GM21360 (cell line): Measurements from ENCODE around the gene ACOT4.
"Not testable (repeated sequence)": the region's sequence is repeated elsewhere in the genome, so short reads cannot be mapped to it uniquely, and the experiment has no call there.

Source experiments
- ATAC-seq: cut with Tn5 transposase; IDR thresholded peaks from one replicate; pipeline ENCODE4 v1.9.1; 2021; ENCODE audit warnings: mild to moderate bottlenecking, moderate library complexity; ENCODE audit not compliant: unreplicated experiment

ACOT4 gene, protein sequence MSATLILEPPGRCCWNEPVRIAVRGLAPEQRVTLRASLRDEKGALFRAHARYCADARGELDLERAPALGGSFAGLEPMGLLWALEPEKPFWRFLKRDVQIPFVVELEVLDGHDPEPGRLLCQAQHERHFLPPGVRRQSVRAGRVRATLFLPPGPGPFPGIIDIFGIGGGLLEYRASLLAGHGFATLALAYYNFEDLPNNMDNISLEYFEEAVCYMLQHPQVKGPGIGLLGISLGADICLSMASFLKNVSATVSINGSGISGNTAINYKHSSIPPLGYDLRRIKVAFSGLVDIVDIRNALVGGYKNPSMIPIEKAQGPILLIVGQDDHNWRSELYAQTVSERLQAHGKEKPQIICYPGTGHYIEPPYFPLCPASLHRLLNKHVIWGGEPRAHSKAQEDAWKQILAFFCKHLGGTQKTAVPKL

DNA sequence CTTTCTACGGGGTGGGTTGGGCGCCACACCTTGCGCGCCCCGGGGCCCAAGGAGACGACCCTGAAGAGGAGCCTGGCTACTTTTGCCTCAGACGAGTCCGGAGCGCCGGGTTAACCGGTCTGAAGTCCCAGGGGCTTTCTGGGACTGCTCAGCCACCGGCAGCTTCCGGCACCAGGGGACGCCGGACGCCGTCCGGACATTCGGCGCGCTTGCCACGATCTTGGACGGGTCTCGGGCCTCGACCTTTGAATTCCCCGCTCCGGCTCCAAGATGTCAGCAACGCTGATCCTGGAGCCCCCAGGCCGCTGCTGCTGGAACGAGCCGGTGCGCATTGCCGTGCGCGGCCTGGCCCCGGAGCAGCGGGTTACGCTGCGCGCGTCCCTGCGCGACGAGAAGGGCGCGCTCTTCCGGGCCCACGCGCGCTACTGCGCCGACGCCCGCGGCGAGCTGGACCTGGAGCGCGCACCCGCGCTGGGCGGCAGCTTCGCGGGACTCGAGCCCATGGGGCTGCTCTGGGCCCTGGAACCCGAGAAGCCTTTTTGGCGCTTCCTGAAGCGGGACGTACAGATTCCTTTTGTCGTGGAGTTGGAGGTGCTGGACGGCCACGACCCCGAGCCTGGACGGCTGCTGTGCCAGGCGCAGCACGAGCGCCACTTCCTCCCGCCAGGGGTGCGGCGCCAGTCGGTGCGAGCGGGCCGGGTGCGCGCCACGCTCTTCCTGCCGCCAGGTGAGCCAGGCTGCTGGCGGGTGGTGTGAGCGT lies at the start of gene ACOT4:
TSS of gene ACOT4 (plus strand) at position 184 of the 760 bp plus-strand sequence. CDS start at position 271, 87 bp downstream.
- no peak for ATAC-seq

DNA sequence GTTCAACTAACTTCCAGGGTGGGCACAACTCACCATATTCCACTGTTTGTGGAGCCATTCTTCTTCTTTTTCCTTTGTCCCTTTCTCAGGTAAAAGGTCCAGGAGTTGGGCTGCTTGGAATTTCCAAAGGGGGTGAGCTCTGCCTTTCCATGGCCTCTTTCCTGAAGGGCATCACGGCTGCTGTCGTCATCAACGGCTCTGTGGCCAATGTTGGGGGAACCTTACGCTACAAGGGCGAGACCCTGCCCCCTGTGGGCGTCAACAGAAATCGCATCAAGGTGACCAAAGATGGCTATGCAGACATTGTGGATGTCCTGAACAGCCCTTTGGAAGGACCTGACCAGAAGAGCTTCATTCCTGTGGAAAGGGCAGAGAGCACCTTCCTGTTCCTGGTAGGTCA lies 48.7 kb upstream of the ACOT4 start:
- not testable (repeated sequence) for ATAC-seq

DNA sequence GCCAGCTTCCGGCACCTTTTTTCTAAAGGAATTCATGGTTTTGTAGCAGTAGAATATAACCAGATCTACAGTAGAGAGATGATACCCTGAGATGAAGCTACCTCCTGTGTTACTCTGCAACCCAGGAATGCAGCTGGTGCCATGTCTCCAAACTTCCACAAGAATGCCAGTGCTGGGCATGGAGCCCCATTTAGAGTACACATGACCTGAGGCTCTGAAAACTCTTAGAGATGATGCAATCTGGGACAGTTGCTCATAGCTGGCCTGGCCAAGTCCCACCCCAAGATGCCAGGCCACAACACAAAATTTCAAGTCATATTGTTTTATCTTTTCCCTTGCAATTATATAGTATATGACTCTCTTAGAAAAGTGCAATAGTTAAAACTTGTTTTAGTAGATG lies 46.3 kb upstream of the ACOT4 start:
- not testable (repeated sequence) for ATAC-seq

DNA sequence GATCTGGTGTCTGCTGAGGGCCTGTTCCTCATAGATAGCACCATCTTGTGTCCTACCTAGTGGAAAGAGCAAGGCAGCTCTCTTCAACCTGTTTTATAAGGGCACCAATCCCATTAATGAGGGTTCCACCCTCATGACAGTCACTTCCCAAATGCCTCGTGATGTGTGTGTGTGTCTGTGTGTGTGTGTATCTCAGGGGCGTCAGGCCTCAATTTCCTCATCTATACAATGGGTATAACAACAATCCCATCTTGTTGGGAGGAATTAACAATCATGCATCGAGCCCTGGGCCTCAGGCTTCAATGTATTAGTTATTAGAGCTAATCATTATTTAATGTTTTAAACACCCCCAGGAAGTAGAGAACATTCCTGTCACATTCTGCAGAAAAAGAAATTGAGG lies 42.6 kb upstream of the ACOT4 start:
- ATAC-seq, result not testable (repeated sequence)

DNA sequence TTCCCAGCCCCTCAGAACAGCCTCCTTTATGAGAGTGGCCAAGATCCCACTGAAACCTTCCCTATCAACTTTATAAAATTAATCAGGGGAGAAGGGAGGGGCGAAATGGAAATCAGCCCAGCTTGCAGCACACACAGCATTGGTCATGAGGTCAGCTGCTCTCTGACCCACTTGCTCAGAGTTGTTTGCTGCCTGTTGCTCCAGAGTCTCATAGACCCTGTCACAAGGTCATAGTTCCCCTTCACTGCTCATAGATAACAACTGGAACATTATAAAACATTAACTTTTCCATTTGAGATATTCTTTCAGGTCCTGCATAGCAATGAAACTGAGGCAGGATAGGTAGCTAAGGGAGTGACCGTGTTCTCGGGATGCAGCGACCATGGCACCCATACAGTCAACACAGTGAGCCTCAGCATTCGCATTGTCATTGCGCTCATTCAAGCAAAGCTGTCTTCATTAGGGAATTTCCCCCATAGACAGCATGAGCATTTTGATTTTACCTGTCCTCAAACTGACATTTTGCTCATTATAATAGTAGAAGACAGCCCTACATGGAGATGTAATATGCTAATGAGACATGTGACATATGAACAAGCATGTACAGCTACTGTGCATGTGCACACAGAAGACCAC lies 41.7 kb upstream of the ACOT4 start:
- not testable (repeated sequence) for ATAC-seq

DNA sequence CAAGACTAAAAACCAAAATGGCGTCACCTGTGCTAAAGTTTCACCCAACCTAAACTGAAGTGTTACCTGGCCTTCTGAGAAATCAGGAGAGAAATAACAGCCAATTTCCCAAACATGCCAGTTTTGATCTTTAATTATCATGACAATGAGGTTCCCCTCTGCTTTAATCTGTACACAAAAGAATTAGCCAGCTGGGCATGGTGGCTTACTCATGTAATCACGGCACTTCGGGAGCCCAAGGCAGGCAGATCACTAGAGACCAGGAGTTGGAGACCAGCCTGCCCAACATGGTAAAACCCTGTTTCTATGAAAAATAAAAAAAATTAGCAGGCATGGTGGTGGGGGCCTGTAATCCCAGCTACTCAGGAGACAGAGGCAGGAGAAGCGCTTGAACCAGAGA lies 37.8 kb upstream of the ACOT4 start:
- ATAC-seq, result no peak

DNA sequence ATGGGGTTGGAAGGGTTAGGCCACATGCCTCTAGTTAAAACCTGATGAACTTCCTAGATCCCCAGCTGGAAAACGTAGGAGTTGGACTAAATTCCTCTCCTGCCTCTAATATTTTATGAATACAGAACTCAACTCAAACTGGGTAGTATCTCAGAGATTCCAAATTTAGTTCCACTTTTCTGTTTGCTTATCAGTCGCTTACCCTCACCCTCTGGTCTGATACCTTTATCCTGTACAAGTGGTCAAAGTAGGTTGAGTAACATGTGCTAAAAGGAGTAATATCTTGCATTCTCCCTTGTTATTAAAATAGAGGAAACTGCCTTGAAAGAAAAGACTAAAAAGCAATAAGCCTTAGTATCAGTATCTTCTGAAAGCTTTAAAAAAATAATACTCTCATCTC lies 34.5 kb upstream of the ACOT4 start:
- not testable (repeated sequence) for ATAC-seq

DNA sequence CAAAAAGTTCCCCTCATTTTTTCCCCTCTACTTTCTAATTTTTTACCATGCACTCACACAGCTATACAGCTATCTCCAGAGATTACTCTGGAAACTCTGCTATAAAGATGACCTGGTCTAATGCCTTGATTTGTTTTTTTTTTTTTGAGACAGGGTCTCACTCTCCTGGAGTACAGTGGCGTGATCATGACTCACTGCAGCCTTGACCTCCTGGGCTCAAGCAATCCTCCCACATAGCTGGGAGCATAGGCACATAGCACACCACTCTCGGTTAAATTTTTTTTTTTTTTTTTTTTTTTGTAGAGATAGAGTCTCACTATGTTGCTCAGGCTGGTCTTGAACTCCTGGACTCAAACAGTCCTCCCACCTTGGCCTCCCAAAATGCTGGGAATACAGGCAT lies 33.4 kb upstream of the ACOT4 start:
- not testable (repeated sequence) for ATAC-seq

DNA sequence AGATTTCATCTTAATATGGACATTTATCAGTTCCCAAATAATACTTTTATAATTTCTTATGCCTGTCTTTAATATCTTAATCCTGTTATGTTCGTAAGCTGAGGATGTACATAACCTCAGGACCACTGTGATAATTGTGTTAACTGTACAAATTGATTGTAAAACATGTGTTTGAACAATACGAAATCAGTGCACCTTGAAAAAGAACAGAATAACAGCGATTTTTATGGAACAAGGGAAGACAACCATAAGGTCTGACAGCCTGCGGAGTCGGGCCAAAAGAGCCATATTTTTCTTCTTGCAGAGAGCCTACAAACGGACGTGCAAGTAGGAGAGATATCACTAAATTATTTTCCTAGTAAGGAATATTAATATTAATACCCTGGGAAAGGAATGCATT lies 29.4 kb upstream of the ACOT4 start:
- ATAC-seq, result not testable (repeated sequence)

DNA sequence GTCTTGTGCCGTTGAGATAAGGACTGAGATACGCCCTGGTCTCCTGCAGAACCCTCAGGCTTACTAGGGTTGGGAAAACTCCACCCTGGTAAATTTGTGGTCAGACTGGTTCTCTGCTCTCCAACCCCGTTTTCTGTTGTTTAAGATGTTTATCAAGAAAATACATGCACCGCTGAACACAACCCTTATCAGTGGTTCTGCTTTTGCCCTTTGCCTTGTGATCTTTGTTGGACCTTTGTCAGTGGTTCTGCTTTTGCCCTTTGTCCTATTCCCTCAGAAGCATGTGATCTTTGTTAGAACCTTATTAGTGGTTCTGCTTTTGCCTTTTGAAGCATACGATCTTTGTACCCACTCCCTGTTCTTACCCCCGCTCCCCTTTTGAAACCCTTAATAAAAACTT lies 29.0 kb upstream of the ACOT4 start:
- not testable (repeated sequence) for ATAC-seq

DNA sequence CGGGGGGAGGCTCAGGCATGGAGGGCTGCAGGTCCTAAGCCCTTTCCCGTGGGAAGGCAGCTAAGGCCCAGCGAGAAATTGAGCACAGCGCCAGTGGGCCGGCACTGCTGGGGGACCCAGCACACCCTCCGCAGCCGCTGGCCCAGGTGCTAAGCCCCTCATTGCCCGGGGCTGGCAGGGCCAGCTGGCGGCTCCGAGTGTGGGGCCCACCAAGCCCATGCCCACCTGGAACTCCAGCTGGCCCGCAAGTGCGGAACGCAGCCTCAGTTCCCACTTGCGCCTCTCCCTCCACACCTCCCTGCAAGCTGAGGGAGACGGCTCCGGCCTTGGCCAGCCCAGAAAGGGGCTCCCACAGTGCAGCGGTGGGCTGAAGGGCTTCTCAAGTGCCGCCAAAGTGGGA lies 25.2 kb upstream of the ACOT4 start:
- not testable (repeated sequence) for ATAC-seq

DNA sequence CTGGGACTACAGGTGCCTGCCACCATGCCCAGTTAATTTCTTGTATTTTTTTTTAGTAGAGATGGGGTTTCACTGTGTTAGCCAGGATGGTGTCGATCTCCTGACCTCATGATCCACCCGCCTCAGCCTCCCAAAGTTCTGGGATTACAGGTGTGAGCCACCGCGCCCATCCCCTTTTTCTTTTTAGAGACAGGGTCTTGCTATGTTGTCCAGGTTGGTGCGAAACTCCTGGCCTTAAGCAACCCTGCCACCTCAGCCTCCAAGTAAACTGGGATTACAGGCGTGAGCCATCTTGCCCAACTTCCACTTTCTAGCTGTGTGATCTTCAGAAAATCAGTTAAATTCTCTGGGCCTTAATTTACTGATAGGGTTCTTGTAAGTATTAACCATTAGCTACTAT lies 24.7 kb upstream of the ACOT4 start:
- ATAC-seq, result not testable (repeated sequence)

DNA sequence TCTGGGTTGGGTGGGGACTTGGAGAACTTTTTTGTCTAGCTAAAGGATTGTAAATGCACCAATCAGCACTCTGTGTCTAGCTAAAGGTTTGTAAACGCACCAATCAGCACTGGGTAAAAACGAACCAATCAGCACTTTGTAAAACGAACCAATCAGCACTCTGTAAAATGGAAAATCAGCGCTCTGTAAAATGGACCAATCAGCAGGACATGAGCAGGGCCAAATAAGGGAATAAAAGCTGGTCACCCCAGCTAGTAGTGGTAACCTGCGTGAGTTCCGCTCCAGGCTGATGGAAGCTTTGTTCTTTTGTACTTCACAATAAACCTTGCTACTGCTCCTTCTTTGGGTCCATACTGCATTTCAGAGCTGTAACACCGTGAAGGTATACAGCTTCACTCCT lies 24.3 kb upstream of the ACOT4 start:
- no peak for ATAC-seq

DNA sequence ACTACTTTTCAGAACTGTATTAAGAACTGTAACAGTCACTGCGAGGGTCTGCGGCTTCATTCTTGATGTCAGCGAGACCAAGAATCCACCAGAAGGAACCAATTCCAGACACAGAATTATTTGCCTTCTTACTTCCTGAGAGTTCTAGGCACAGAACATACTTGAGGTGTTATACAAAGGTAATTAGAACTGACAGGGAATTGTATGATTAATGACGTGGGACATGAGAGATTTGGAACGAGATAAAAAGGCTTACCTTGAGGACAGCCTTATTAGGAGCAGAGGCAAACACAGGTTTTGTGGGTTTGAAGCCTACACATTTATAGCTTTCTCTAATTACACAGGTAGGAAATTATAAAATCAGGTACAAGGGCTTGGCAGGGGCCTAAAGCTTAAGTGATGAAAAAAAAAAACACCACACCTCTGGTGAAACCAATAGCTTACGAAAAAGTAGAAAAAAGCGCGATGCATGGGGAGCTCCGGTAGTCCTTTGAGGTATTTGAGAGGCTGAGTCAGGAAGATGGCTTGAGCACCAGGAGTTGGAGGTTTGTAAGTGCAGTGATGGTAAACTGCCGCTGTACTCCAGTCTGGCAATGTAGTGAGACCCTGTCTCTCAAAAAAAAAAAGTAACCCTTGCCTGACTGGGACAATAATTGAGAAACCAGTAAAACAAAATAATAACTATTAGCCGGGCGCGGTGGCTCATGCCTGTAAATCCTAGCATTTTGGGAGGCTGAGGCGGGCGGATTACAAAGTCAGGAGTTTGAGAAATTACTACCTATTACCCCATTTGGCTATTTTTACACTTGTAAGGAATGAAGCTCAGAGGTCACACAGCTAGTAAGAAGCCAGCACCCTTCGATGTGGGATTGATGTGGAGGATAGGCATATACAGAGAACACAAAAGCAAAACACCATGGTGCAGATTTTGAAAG lies 23.5 kb upstream of the ACOT4 start:
- ATAC-seq, result no peak

DNA sequence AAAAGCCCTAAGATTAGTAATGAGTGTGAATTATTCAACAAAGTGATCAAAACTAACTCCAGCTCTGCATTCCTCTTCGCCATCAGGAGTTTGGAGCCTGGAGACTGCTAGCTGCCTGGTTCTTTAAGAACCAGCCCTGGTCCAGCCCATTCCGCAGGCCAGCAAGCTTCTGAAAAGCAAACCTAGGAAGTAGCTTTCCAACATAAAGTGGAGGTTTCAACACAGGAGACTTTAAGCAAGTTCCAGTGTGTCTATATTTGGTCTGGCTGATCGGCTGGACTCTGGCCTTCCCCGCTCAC lies 22.8 kb upstream of the ACOT4 start:
- ATAC-seq, result not testable (repeated sequence)

DNA sequence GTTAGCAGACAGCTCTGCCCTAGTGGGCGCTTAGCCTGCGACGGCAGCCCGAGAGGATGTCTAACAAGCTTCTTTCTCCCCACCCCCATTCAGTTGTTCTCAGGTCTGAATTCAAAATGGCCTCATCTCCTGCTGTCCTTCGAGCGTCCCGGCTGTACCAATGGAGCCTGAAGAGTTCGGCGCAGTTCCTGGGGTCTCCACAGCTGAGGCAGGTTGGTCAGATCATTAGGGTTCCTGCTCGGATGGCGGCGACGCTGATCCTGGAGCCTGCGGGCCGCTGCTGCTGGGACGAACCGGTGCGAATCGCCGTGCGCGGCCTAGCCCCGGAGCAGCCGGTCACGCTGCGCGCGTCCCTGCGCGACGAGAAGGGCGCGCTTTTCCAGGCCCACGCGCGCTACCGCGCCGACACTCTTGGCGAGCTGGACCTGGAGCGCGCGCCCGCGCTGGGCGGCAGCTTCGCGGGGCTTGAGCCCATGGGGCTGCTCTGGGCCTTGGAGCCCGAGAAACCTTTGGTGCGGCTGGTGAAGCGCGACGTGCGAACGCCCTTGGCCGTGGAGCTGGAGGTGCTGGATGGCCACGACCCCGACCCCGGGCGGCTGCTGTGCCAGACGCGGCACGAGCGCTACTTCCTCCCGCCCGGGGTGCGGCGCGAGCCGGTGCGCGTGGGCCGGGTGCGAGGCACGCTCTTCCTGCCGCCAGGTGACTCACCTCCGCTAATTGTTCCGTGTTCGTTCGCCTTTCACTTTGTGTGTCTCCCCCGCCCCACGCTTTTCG lies 22.3 kb upstream of the ACOT4 start, which contains the start of gene ACOT2:
TSS of gene ACOT2 (plus strand) at position 29 of the 774 bp plus-strand sequence. CDS start at position 57, 28 bp downstream.
- peak; percentile 49 for ATAC-seq

DNA sequence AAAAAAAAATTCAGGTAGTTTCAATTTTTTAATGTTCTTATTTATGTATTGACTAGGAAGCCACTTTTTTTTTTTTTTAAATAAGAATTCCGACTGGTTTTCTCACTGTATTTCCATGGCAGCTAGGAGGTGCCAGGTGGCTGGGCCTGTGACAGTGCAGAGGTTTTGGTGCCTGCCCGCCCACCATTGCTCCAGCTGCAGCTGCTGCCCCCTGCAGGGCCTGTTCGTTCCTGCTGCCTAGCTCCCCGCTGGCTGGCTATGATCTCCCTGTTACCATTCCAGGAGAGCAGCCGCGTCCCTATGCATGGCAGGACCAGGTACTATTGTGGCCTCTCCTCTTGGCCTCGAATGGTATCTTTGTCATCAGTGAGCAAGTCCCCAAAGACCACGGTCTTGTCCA lies 20.8 kb upstream of the ACOT4 start:
- ATAC-seq, result not testable (repeated sequence)

DNA sequence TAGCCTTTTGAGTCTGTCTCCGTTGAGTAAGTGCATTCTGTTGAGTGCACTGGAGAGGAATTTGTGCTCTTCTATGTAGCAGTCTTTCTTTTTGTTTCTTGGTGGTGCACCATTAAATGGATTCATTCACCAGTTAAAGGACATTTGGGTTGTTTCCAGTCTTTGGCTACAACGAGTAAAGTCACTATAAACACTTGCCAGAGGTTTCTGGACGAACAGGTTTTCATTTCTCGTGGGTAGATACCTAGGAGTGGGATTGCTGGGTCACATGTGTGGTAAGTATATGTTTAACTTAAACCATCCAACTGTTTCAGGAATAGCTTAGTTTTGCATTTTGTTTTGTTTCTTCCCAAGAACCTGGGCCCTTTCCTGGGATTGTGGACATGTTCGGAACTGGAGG lies 18.6 kb upstream of the ACOT4 start:
- ATAC-seq, result not testable (repeated sequence)

DNA sequence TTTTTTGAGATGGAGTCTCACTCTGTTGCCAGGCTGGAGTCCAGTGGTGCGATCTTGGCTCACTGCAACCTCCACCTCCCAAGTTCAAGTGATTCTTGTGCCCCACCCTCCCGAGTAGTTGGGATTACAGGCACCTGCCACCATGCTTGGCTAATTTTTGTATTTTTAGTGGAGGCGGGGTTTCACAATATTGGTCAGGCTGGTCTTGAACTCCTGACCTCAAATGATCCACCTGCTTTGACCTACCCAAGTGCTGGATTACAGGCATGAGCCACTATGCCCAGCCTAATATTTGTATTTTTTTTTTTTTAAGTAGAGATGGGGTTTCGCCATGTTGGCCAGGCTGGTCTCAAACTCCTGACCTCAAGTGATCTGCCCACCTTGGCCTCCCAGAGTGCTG lies 17.9 kb upstream of the ACOT4 start:
- not testable (repeated sequence) for ATAC-seq

DNA sequence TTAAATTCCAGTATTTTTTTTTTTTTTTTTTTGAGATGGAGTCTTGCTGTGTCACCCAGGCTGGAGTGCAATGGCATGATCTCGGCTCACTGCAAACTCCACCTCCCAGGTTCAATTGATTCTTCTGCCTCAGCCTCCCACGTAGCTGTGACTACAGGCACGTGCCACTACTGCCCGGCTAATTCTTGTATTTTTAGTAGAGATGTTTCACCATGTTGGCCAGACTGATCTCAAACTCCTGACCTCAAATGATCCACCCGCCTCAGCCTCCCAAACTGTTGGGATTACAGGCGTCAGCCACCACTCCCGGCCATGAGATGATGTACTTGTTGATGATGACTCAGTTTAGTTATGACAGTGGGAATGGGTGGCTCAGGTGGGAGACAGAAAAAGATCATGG lies 17.4 kb upstream of the ACOT4 start:
- not testable (repeated sequence) for ATAC-seq
